PC-9 (cell line): ENCODE measurements around the gene SLC26A11. TPM values are rescaled to one million over a fixed set of nuclear protein-coding genes. Genes with fewer than 3 reads are reported as not detected.

Experiments used
- BruUV-seq: library from RNA; stranded (reverse); fragments of 400-500 nt; replicated peaks from 2 replicates; lab custom pipeline; 2021; lab: Mats Ljungman, UMichigan
- CTCF ChIA-PET: fragments of 300-600 bp; sonication (Branson Sonifier 250); formaldehyde crosslinking; loops from one replicate; lab custom pipeline; 2022; ENCODE audit warnings: antibody characterized with exemption; lab: Charles Lee
- POLR2A ChIA-PET: fragments of 300-600 bp; sonication (Branson Sonifier 250); formaldehyde crosslinking; loops from one replicate; lab custom pipeline; 2022; ENCODE audit warnings: antibody characterized with exemption; ENCODE audit not compliant: unreplicated experiment; lab: Charles Lee
- DNase-seq, 2 experiments: peaks; one replicate each; pipeline versions ENCODE4 v3.0.0 to v3.0.0-alpha.2; 2015 to 2022; ENCODE audit warnings: mixed read lengths in 1 of 2
- H2AFZ ChIP-seq: fragments of 200-600 bp; sonication (generic); 2 replicates; pipeline ENCODE4 v1.8.1; 2017; ENCODE audit warnings: antibody characterized with exemption
- H3F3A ChIP-seq: fragments of 200-600 bp; sonication (generic); 2 replicates; pipeline ENCODE4 v1.8.1; 2017; ENCODE audit warnings: antibody characterized with exemption, mild to moderate bottlenecking, low read depth; ENCODE audit not compliant: insufficient read depth
- H3K27ac ChIP-seq: fragments of 200-600 bp; sonication (generic); 2 replicates; pipeline ENCODE4 v1.6.1; 2016; ENCODE audit warnings: mixed run types
- H3K27me3 ChIP-seq: fragments of 200-600 bp; sonication (generic); 2 replicates; pipeline ENCODE4 v1.6.1; 2016; ENCODE audit warnings: low read depth, mixed run types; ENCODE audit not compliant: insufficient read depth
- H3K36me3 ChIP-seq: fragments of 200-600 bp; sonication (generic); 2 replicates; pipeline ENCODE4 v1.6.1; 2016; ENCODE audit warnings: low read depth, mixed run types
- H3K4me1 ChIP-seq: fragments of 200-600 bp; sonication (generic); replicated peaks from 2 replicates; pipeline ENCODE4 v1.6.1; 2016; ENCODE audit warnings: mixed run types; ENCODE audit not compliant: insufficient read depth
- H3K4me2 ChIP-seq: fragments of 200-600 bp; sonication (generic); 2 replicates; pipeline ENCODE4 v1.6.1; 2017; ENCODE audit warnings: mixed run types
- H3K4me3 ChIP-seq: fragments of 200-600 bp; sonication (generic); 2 replicates; pipeline ENCODE4 v1.6.1; 2016; ENCODE audit warnings: mixed run types
- H3K79me2 ChIP-seq: fragments of 200-600 bp; sonication (generic); 2 replicates; pipeline ENCODE4 v1.6.1; 2017; ENCODE audit warnings: low read depth, mixed run types
- H3K9me2 ChIP-seq: fragments of 200-600 bp; sonication (generic); 2 replicates; pipeline ENCODE4 v1.8.1; 2017; ENCODE audit warnings: mild to moderate bottlenecking; ENCODE audit not compliant: insufficient read depth
- H3K9me3 ChIP-seq: fragments of 200-600 bp; sonication (generic); 2 replicates; pipeline ENCODE4 v1.8.1; 2016; ENCODE audit warnings: low read depth; ENCODE audit not compliant: insufficient read depth
- H4K20me1 ChIP-seq: fragments of 200-600 bp; sonication (generic); 2 replicates; pipeline ENCODE4 v1.8.1; 2017; ENCODE audit not compliant: insufficient read depth
- EZH2 ChIP-seq: fragments of 200-600 bp; sonication (generic); IDR thresholded peaks from 2 replicates; pipeline ENCODE4 v1.8.0; 2017; ENCODE audit warnings: antibody characterized with exemption, low read depth
- intact Hi-C: fragments of 100-400 bp; cut with micrococcal nuclease; formaldehyde crosslinking; loops from one replicate; pipeline ENCODE4 v1.10.0; 2022; ENCODE audit not compliant: unreplicated experiment
- total RNA-seq: library from RNA; stranded (reverse); gene quantifications from 2 replicates; pipeline ENCODE4 v1.2.3, GENCODE V29; 2021
- TF ChIP-seq, protein P1 (sequence below): fragments of 200-600 bp; sonication (generic); conservative IDR thresholded peaks from 2 replicates; pipeline ENCODE4 v1.6.1; 2017; ENCODE audit warnings: mixed run types, antibody characterized with exemption, mild to moderate bottlenecking, moderate library complexity

Gene SLC26A11
- total RNA-seq, 1 experiment from 2014 or later, result 12.4 TPM

DNA sequence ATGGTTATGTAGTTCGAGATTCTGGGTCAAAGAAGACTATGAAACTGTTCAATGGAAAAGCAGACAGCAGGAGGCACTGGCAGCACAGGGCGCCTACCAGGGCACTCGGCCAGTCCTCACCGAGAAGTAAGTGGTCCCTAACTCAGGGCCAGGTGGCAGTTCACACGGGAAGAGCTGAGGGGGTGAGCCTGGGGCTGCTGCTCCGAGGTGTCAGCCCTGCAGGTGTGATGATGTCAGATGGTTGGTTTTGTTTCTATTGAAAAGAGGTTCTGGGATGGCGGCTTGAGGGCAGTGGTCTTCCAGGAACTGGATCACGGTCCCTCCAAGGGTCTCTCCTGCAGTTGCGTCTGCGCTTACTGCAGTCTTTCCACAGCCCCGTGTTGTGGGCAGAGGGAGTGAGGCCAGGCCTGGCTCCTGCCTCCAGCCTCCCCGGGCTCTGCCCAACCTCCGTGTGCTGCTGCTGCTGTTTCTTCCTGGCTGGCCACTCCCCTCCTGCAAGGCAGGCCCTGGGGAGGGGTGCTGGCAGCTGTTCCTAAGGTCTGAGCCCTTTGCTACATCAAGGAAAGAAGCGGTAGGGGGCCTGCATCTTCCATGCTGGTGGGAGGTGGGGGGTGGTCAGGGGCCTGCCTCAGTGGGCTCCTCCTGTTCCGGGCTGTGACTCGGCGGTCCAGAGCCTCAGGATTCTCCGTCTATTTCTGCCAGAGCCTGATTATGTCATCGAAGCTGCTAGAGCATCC is 63.1 kb downstream of the SLC26A11 start:
- no peak overlapping the region for H3K4me2 ChIP-seq
- POLR2A ChIA-PET, result no interaction called here

GRCh38 chr17:80284631-80285030 is 64.4 kb downstream of the SLC26A11 start:
- ChIA-PET POLR2A (no interaction called here), CTCF (no interaction called here)
- Histone ChIP-seq H3K4me3 (no peak overlapping the region), H3K4me2 (no peak overlapping the region), H3K9me2 (no peaks in the 10 kb centered on the region), H3K27ac (no peak overlapping the region), H4K20me1 (no peaks in the 10 kb centered on the region), H3K4me1 (no peaks in the 10 kb centered on the region), H3F3A (no peaks in the 10 kb centered on the region), H3K27me3 (no peaks in the 10 kb centered on the region), H3K9me3 (no peaks in the 10 kb centered on the region), H3K36me3 (no peaks in the 10 kb centered on the region), H3K79me2 (no peaks in the 10 kb centered on the region), H2AFZ (no peak overlapping the region)
- intact Hi-C loops, result no loop called here
- no TSS peak for BruUV-seq
- no peak for DNase-seq
- no peak for TF ChIP-seq EZH2
- TF ChIP-seq, protein P1, sequence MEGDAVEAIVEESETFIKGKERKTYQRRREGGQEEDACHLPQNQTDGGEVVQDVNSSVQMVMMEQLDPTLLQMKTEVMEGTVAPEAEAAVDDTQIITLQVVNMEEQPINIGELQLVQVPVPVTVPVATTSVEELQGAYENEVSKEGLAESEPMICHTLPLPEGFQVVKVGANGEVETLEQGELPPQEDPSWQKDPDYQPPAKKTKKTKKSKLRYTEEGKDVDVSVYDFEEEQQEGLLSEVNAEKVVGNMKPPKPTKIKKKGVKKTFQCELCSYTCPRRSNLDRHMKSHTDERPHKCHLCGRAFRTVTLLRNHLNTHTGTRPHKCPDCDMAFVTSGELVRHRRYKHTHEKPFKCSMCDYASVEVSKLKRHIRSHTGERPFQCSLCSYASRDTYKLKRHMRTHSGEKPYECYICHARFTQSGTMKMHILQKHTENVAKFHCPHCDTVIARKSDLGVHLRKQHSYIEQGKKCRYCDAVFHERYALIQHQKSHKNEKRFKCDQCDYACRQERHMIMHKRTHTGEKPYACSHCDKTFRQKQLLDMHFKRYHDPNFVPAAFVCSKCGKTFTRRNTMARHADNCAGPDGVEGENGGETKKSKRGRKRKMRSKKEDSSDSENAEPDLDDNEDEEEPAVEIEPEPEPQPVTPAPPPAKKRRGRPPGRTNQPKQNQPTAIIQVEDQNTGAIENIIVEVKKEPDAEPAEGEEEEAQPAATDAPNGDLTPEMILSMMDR, result no peak

More for the DNA sequence above, 63.1 kb downstream of the SLC26A11 start:
- DNase-seq, result no peak
- intact Hi-C loops, result no loop called here
- no peaks in the 10 kb centered on the region for H3K27me3 ChIP-seq
- no peaks in the 10 kb centered on the region for H3K79me2 ChIP-seq
- no peaks in the 10 kb centered on the region for H3F3A ChIP-seq
- no peaks in the 10 kb centered on the region for H3K9me2 ChIP-seq
- H3K36me3 ChIP-seq, result no peaks in the 10 kb centered on the region
- H3K4me3 ChIP-seq, result no peak overlapping the region
- no peak for TF ChIP-seq EZH2
- TF ChIP-seq, protein P1, result no peak
- CTCF ChIA-PET, result no interaction called here
- no peaks in the 10 kb centered on the region for H4K20me1 ChIP-seq
- no peaks in the 10 kb centered on the region for H3K4me1 ChIP-seq
- H3K27ac ChIP-seq, result no peak overlapping the region
- no peaks in the 10 kb centered on the region for H3K9me3 ChIP-seq
- BruUV-seq, result no TSS peak
- H2AFZ ChIP-seq, result no peak overlapping the region

GRCh38 chr17:80285237-80285920 is 65.2 kb downstream of the SLC26A11 start:
- intact Hi-C loops, result no loop called here
- no peaks in the 10 kb centered on the region for H3K9me2 ChIP-seq
- H3K79me2 ChIP-seq, result no peaks in the 10 kb centered on the region
- H3F3A ChIP-seq, result no peaks in the 10 kb centered on the region
- no peak overlapping the region for H3K4me2 ChIP-seq
- H3K27me3 ChIP-seq, result no peaks in the 10 kb centered on the region
- no peaks in the 10 kb centered on the region for H3K9me3 ChIP-seq
- no peak for DNase-seq
- H3K4me3 ChIP-seq, result no peak overlapping the region
- CTCF ChIA-PET, result no interaction called here
- H3K27ac ChIP-seq, result no peak overlapping the region
- no peaks in the 10 kb centered on the region for H3K4me1 ChIP-seq
- POLR2A ChIA-PET, result no interaction called here
- no peak for TF ChIP-seq EZH2
- BruUV-seq, result no TSS peak
- no peaks in the 10 kb centered on the region for H4K20me1 ChIP-seq
- no peaks in the 10 kb centered on the region for H3K36me3 ChIP-seq
- H2AFZ ChIP-seq, result no peak overlapping the region
